GM18858 (cell line): ENCODE data around the gene RESP18.
"Not testable (repeated sequence)": the region's sequence is repeated elsewhere in the genome, so short reads cannot be mapped to it uniquely, and the experiment has no call there.

Source experiments
- ATAC-seq: cut with Tn5 transposase; IDR thresholded peaks from one replicate; pipeline ENCODE4 v1.9.1; 2021; ENCODE audit not compliant: unreplicated experiment

The RESP18 gene

DNA sequence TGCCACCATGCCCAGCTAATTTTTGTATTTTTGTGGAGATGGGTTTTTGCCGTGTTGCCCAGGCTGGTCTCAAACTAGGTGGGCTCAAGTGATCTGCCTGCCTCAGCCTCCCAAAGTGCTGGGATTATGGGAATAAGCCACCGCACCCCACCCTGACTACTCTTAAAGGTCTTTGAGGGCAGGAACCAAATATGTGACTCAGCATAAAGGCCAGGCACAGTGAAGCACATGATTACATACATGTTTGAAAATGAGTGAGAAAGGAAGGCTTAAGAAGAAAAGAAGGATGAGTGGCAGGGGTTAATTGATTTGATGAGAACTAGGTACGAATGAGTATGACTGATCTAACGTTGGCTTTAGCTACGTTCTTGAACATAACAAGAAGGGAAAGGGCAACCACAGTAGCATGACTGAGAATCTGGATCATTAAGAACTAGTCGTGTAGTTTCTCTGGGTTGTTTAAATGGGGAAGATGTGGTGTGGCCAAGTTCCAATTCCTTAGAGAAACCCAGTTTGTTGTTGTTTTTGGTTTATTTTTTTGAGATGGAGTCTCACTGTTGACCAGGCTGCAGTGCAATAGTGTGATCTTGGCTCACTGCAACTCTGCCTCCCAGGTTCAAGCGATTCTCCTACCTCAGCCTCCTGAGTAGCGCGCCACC, 6.8 kb downstream of the RESP18 start:
- no peak for ATAC-seq

DNA sequence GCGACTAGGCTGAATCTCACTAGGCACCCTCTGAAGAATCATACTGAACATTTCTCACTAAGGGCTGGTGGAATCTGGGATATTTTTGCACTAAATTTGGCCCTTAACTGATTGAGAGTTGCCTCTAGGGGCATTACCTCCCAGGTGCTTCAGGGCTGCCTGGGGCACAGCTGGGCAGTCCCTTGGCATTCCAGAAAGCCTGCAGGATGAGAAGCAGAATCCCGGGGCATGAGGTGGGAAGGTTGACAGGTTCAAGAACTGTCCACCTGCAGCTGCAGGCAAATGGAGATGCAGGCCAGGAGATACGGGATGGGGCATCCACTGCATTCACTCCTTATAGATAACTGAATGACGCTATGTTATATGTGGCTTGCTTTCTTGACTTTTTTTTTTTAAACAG, 7.4 kb downstream of the RESP18 start:
- ATAC-seq = no peak

DNA sequence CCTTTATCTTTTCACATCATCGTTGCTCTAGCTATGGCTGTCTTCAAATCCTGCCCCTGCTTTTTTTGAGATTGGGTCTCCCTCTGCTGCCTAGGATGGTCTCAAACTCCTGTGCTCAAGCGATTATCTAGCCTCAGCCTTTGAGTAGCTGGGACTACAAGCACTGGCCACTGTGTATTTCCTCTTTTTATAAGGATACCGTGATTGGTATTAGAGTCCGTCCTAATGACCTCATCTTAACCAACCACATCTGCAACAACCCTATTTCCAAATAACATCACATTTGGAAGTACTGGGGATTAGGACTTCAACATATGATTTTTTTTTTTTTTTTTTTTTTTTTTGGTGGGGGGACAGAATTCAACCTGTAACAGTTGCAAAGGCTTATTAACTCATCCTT, 9.1 kb downstream of the RESP18 start:
- no peak for ATAC-seq

- ATAC-seq = no peak
Observed at GRCh38 chr2:219314804-219315468, 17.6 kb downstream of the RESP18 start.

- not testable (repeated sequence) for ATAC-seq
Observed at GRCh38 chr2:219312683-219313263, 19.8 kb downstream of the RESP18 start.

DNA sequence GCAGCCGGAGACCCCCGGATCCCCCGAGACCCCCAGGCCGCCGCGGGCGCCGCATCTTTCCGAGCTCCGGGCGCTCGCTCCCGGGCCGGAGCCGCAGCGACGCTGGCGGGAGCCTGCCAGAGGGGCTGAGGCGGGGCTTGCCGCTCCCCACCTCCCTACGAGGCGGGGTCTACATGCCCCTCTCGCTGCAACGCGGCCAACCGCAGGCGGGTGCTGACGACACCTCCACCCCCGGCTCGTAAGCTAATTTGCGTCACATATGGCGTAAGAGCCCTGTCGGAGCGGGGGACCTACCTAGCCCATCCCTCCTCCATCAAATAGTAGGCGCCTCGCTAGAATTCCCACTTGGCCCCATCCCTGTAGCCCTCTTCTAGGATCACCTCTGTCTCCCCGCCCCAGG, 23.3 kb downstream of the RESP18 start, which contains the start of gene PTPRN:
PTPRN (minus strand) TSS at position 124 of the 400 bp plus-strand sequence; CDS start at position 55, 69 bp downstream.
- no peak for ATAC-seq

GRCh38 chr2:219308142-219309101, 24.1 kb downstream of the RESP18 start:
- no peak for ATAC-seq

DNA sequence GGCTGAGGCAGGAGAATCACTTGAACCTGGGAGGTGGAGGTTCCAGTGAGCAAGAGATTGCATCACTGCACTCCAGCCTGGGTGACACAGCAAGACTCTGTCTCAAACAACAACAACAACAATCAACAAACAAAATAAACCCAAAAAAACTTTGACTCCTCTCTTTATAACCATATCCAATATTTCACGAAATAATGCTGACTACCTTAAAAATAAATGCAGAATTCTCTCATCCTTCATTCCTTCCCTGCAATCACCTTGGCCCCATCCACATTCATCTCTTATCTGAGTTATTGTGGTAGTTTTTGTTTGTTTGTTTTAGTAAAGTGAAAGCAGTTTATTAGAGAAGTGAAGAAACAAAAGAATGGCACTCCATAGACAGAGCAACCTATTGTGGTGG, 26.5 kb downstream of the RESP18 start:
- no peak for ATAC-seq

- no peak for ATAC-seq
Observed at GRCh38 chr2:219304223-219304622, 28.3 kb downstream of the RESP18 start.

DNA sequence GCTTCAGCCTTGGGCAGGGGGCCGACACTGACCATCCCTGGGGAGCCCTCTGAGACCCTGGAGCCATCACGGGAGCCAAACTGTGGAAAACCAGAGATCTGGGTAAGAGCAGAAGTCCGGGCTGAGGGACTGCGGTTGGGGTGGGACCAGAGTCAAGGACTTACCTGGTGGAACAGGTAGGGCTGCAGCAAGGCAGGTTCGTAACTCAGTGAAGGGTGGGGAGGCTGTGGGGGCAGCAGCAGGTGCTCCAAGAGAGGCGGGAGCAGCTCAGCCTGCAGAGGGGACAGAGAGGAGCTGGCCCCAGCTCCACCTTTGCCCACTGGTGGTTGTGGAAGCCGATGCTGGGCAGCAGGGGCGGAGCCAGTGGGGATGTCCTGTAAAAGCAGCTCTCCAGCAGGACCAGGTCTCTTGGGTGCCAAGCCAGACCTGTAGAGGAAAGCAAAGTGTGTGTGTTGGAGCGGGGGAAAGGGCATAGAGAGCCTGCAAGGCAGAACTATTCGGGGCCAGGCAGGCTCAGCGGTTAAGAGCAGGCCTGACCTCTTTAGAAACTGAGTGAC, 30.1 kb downstream of the RESP18 start:
- ATAC-seq = no peak

DNA sequence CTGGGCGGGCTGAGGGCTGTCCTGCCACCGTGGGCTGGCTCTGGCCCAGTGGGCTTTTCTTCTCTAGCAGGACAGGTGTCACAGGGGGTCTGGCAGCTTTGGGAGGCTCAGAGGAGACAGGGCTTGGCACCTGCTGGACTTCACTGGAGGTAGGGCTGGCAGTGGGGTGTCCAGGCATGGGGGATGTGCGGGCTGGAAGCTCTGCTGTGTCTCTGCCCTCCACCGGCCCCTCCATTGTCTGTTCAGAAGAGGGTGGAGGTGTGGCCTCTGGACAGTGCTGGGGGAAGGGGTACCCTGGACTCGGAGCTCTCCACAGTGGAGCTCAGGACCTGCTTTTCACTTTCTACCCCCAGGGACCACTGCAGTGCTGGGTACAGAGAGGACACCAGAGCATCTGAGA, 32.5 kb downstream of the RESP18 start:
- no peak for ATAC-seq

- no peak for ATAC-seq
Observed at GRCh38 chr2:219299372-219299760, 33.2 kb downstream of the RESP18 start.

- no peak for ATAC-seq
Observed at GRCh38 chr2:219298759-219299371, 33.7 kb downstream of the RESP18 start.

DNA sequence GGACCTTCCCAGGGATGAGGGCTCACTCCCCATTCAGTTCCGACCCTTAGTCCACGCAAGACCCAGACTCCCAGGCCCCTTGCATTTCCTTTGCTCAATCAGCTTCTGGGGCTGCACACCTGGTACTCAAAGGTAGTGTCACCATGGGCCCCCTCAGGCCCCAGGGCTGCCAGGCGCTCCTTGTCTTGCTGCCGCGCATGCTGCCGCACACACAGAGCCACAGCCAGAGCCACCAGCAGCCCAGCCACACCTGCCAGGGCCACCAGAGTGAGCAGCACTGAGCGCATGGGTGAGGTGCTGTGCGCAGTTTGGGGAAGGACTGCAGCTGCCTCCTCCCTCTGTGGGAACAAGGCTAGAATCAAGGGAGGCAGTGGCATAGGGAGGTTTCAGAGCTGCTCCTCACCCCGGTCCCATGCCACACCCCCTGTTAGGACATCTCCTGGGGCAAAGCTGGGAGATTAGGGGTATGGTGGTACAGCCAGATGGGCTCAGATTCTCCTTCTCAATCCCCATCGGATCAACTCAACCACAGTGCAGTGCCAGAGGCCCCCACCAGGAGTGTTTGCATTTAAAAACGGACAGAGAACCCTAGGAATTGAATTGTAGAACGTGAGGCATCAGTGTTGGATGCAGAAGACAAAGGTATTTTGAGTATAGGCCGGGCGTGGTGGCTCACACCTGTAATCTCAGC, 34.6 kb downstream of the RESP18 start:
- ATAC-seq = no peak

GRCh38 chr2:219296631-219297391, 35.7 kb downstream of the RESP18 start:
- ATAC-seq = no peak

GRCh38 chr2:219296142-219296541, 36.4 kb downstream of the RESP18 start:
- no peak for ATAC-seq

DNA sequence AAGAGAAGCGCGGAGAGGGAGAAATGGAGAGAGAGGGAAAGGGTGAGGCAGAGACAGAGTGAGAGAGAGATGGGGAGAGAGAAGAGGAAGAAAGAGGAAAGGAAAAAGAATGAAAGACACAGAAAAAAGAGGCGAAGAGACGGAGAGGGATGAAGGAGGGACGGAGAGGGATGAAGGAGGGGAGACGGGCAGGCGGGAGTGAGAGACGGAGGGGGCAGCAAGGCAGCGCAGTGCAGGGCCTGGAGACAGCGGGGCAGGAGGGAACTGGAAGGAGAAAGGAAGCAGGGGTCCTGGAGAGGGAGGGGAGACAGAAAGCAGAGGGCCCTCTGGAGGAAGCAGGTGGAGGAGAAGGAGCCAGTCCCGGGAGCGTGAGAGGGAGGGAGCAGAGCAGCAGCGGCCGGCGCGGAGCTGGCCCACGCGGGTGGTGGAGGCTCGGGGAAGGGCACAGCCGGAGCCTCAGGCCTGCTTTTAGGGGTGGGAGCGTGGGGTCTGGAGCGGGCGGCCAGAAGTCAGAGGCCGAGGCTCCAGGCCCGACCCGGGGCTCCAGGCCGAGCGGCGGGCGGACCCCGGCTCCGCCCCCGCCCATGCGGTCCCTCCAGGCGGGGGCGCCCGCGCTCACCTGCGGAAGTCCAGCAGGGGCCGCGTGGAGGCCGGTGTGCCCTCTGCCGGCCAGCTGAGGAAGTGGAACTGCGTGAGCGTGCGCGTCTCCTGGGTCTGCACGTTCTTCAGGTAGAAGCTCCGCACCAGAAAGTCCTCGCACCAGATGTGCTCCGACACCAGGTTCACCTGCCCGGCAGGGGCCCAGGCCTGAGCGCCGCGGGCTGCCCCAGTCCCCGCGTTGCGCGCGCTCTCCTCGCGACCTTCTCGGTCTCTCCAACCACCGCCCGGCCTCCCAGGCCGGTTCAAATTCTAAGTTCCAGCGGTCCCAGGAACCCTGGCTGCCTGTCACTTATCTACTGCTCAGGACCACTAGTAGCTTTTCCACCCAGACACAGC, 37.9 kb downstream of the RESP18 start:
- peak; percentile 77 for ATAC-seq

DNA sequence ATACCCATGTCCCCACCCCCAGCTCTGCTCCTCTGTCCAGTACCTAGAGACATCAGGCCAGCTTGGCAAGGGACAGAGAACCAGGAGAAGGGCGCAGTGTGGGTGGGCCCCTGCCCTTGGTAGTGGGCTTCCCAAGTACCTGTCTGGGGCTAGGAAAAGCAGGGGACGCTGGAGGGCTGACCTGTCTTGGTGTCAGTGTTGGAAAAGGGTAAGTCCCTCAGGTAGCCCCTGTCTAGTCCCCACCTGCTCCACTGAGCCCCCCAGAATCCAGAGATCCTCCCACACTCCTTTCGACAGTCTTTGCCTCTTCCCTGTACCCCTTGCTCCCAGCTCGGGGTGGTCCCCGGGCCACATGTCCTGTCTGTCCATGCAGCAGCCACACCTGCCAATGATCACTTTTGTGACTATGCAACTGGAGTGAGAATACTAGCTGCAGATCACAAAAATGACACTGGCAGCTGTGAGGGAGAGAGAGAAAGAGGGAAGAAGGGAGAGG, 38.8 kb downstream of the RESP18 start:
- ATAC-seq = no peak
